Measurements from ENCODE around the gene MVB12A.
A peak's percentile ranks its signal among the peaks of the same experiment; 100 is the strongest.

The MVB12A gene

GRCh38 chr19:17457616-17458015 lies 37.8 kb downstream of the MVB12A start:
- DNase-seq (ENCODE audit: low read depth, low spot score) = no peak
- Histone ChIP-seq H3K4me3 (ENCODE audit: insufficient read length, low read depth) (no peak overlapping the region), H3K27me3 (ENCODE audit: insufficient read depth, insufficient read length) (peaks cover 10% of the 10 kb centered on the region), H3K4me1 (ENCODE audit: insufficient read depth, insufficient read length) (peaks cover 10% of the 10 kb centered on the region), H3K36me3 (ENCODE audit: insufficient read depth, insufficient read length, low read length) (no peaks in the 10 kb centered on the region), H3K9ac (ENCODE audit: insufficient read length, low read depth) (no peak overlapping the region), H3K9me3 (ENCODE audit: insufficient read depth, low read length) (peaks cover 3% of the 10 kb centered on the region; the same call in 1 of the 2 replicates)
- TF ChIP-seq ZNF274 (IDR thresholded peaks at IDR 0.05; ENCODE audit: low read depth, low read length) = no peak
- TF ChIP-seq SUZ12 (IDR thresholded peaks at IDR 0.05; ENCODE audit: extremely low read depth, insufficient read depth, insufficient read length) = no peak
- TF ChIP-seq YY1 (IDR thresholded peaks at IDR 0.05; ENCODE audit: insufficient read depth, insufficient read length) = no peak

GRCh38 chr19:17458970-17459369 lies 39.1 kb downstream of the MVB12A start:
- Histone ChIP-seq H3K36me3 (ENCODE audit: insufficient read depth, insufficient read length, low read length) (no peaks in the 10 kb centered on the region), H3K27me3 (ENCODE audit: insufficient read depth, insufficient read length) (peaks cover 7% of the 10 kb centered on the region), H3K9me3 (ENCODE audit: insufficient read depth, low read length) (no peaks in the 10 kb centered on the region), H3K4me1 (ENCODE audit: insufficient read depth, insufficient read length) (peaks cover 10% of the 10 kb centered on the region), H3K4me3 (ENCODE audit: insufficient read length, low read depth) (no peak overlapping the region), H3K9ac (ENCODE audit: insufficient read length, low read depth) (no peak overlapping the region)
- DNase-seq (ENCODE audit: low read depth, low spot score) = no peak
- TF ChIP-seq ZNF274 (IDR thresholded peaks at IDR 0.05; ENCODE audit: low read depth, low read length) (no peak), SUZ12 (IDR thresholded peaks at IDR 0.05; ENCODE audit: extremely low read depth, insufficient read depth, insufficient read length) (no peak), YY1 (IDR thresholded peaks at IDR 0.05; ENCODE audit: insufficient read depth, insufficient read length) (no peak)

- no peak for DNase-seq (ENCODE audit: low read depth, low spot score)
- peak within 1 kb of the TSS; percentile 50 for H3K9ac ChIP-seq (ENCODE audit: insufficient read length, low read depth)
Measured at GRCh38 chr19:17460372-17461230, 40.8 kb downstream of the MVB12A start, which contains the start of gene NXNL1. Gene NXNL1, minus strand, starts transcription at chr19:17460926. Its CDS starts 57 bp downstream, at chr19:17460869.

GRCh38 chr19:17466487-17466850 lies 46.6 kb downstream of the MVB12A start:
- Histone ChIP-seq H3K9me3 (ENCODE audit: insufficient read depth, low read length) (no peaks in the 10 kb centered on the region), H3K27me3 (ENCODE audit: insufficient read depth, insufficient read length) (peaks cover 19% of the 10 kb centered on the region), H3K36me3 (ENCODE audit: insufficient read depth, insufficient read length, low read length) (no peaks in the 10 kb centered on the region), H3K4me3 (ENCODE audit: insufficient read length, low read depth) (no peak overlapping the region), H3K9ac (ENCODE audit: insufficient read length, low read depth) (no peak overlapping the region), H3K4me1 (ENCODE audit: insufficient read depth, insufficient read length) (peaks cover 7% of the 10 kb centered on the region)
- DNase-seq (ENCODE audit: low read depth, low spot score) = no peak
- no peak for TF ChIP-seq ZNF274 (IDR thresholded peaks at IDR 0.05; ENCODE audit: low read depth, low read length)
- TF ChIP-seq YY1 (IDR thresholded peaks at IDR 0.05; ENCODE audit: insufficient read depth, insufficient read length) = no peak

More at GRCh38 chr19:17460372-17461230, 40.8 kb downstream of the MVB12A start, which contains the start of gene NXNL1:
- Histone ChIP-seq H3K9me3 (ENCODE audit: insufficient read depth, low read length) (no peaks in the 10 kb centered on the region), H3K27me3 (ENCODE audit: insufficient read depth, insufficient read length) (peaks cover 7% of the 10 kb centered on the region), H3K4me3 (ENCODE audit: insufficient read length, low read depth) (no peak within 1 kb of the TSS), H3K4me1 (ENCODE audit: insufficient read depth, insufficient read length) (peaks cover 7% of the 10 kb centered on the region), H3K36me3 (ENCODE audit: insufficient read depth, insufficient read length, low read length) (no peaks in the 10 kb centered on the region)
- TF ChIP-seq YY1 (IDR thresholded peaks at IDR 0.05; ENCODE audit: insufficient read depth, insufficient read length) (no peak), SUZ12 (IDR thresholded peaks at IDR 0.05; ENCODE audit: extremely low read depth, insufficient read depth, insufficient read length) (no peak), ZNF274 (IDR thresholded peaks at IDR 0.05; ENCODE audit: low read depth, low read length) (no peak)

- Histone ChIP-seq H3K4me1 (ENCODE audit: insufficient read depth, insufficient read length) (peaks cover 7% of the 10 kb centered on the region), H3K36me3 (ENCODE audit: insufficient read depth, insufficient read length, low read length) (no peaks in the 10 kb centered on the region), H3K9ac (ENCODE audit: insufficient read length, low read depth) (no peak overlapping the region), H3K4me3 (ENCODE audit: insufficient read length, low read depth) (no peak overlapping the region), H3K9me3 (ENCODE audit: insufficient read depth, low read length) (no peaks in the 10 kb centered on the region), H3K27me3 (ENCODE audit: insufficient read depth, insufficient read length) (peaks cover 24% of the 10 kb centered on the region)
- no peak for TF ChIP-seq SUZ12 (IDR thresholded peaks at IDR 0.05; ENCODE audit: extremely low read depth, insufficient read depth, insufficient read length)
- no peak for TF ChIP-seq YY1 (IDR thresholded peaks at IDR 0.05; ENCODE audit: insufficient read depth, insufficient read length)
- TF ChIP-seq ZNF274 (IDR thresholded peaks at IDR 0.05; ENCODE audit: low read depth, low read length) = no peak
- DNase-seq (ENCODE audit: low read depth, low spot score) = no peak
Measured at GRCh38 chr19:17467471-17468301, 47.8 kb downstream of the MVB12A start.

- Histone ChIP-seq H3K4me3 (ENCODE audit: insufficient read length, low read depth) (peak overlapping the region; percentile 60), H3K9me3 (ENCODE audit: insufficient read depth, low read length) (no peaks in the 10 kb centered on the region), H3K4me1 (ENCODE audit: insufficient read depth, insufficient read length) (peaks cover 7% of the 10 kb centered on the region), H3K36me3 (ENCODE audit: insufficient read depth, insufficient read length, low read length) (no peaks in the 10 kb centered on the region), H3K27me3 (ENCODE audit: insufficient read depth, insufficient read length) (peaks cover 24% of the 10 kb centered on the region), H3K9ac (ENCODE audit: insufficient read length, low read depth) (peak overlapping the region; percentile 84)
- DNase-seq (ENCODE audit: low read depth, low spot score) = no peak
- no peak for TF ChIP-seq ZNF274 (IDR thresholded peaks at IDR 0.05; ENCODE audit: low read depth, low read length)
- TF ChIP-seq SUZ12 (IDR thresholded peaks at IDR 0.05; ENCODE audit: extremely low read depth, insufficient read depth, insufficient read length) = no peak
- no peak for TF ChIP-seq YY1 (IDR thresholded peaks at IDR 0.05; ENCODE audit: insufficient read depth, insufficient read length)
Measured at GRCh38 chr19:17468302-17469091, 48.6 kb downstream of the MVB12A start.

Data from NT2/D1 (cell line).